GM12878 (cell line): ENCODE data around the gene SYT4. TPM values are rescaled to one million over a fixed set of nuclear protein-coding genes. Genes with fewer than 3 reads are reported as not detected.

Source experiments
- ATAC-seq: fragments of 200-7000 bp; cut with Tn5 transposase; 3 replicates; pipeline ENCODE4 v1.9.1; 2020; ENCODE audit warnings: mild to moderate bottlenecking, moderate library complexity
- BruUV-seq: library from RNA; stranded (reverse); fragments of 400-500 nt; replicated peaks from 2 replicates; lab custom pipeline; 2021; lab: Mats Ljungman, UMichigan
- CTCF ChIA-PET: fragments of 300-600 bp; sonication (Branson Sonifier 250); formaldehyde crosslinking; extraction: SDS; loops from one replicate; lab custom pipeline; 2021; ENCODE audit warnings: inconsistent platforms; lab: Yijun Ruan, JAX
- POLR2A ChIA-PET: fragments of 350-600 bp; formaldehyde crosslinking; extraction: SDS; loops from one replicate; lab custom pipeline; 2021; ENCODE audit warnings: inconsistent platforms; lab: Charles Lee
- RAD21 ChIA-PET: fragments of 300-600 bp; sonication (Branson Sonifier 250); formaldehyde crosslinking; loops from one replicate; lab custom pipeline; 2023; ENCODE audit warnings: antibody characterized with exemption; ENCODE audit not compliant: unreplicated experiment; lab: Charles Lee
- SMC1A ChIA-PET: fragments of 300-600 bp; sonication (Branson Sonifier 250); formaldehyde crosslinking; loops from one replicate; lab custom pipeline; 2023; ENCODE audit not compliant: unreplicated experiment, uncharacterized antibody; lab: Charles Lee
- DNase-seq: peaks from one replicate; pipeline ENCODE4 v3.0.0-alpha.2; 2011; ENCODE audit warnings: low read depth, low spot score
- FAIRE-seq: peaks from 3 replicates; lab custom pipeline; 2011; peaks lifted over from hg19 to GRCh38; lab: Jason Lieb, UNC
- H2AFZ ChIP-seq: 2 replicates; pipeline ENCODE4 v1.6.0; 2011; ENCODE audit warnings: low read depth, low read length, control low read depth; ENCODE audit not compliant: control insufficient read depth
- H3K27ac ChIP-seq: 2 replicates; pipeline ENCODE4 v1.5.1; 2011; ENCODE audit warnings: control low read depth; ENCODE audit not compliant: control insufficient read depth, insufficient read depth
- H3K27me3 ChIP-seq, 2 experiments: replicated peaks in 1 of 2; 2 replicates each; pipeline versions ENCODE4 v1.6.0 to v1.6.1; 2011; ENCODE audit warnings: low read length in 1 of 2; ENCODE audit not compliant: control insufficient read depth in 2 of 2, insufficient read depth in 2 of 2
- H3K36me3 ChIP-seq, 2 experiments: 2 replicates each; pipeline ENCODE4 v1.5.1; 2011; ENCODE audit warnings: low read length in 1 of 2; ENCODE audit not compliant: control insufficient read depth in 2 of 2, insufficient read depth in 2 of 2
- H3K4me1 ChIP-seq: 2 replicates; pipeline ENCODE4 v1.6.1; 2011; ENCODE audit warnings: mild to moderate bottlenecking, low read length, moderate library complexity, mixed read lengths; ENCODE audit not compliant: control insufficient read depth, insufficient read depth
- H3K4me2 ChIP-seq: 2 replicates; pipeline ENCODE4 v1.6.0; 2011; ENCODE audit warnings: control low read depth; ENCODE audit not compliant: control insufficient read depth, insufficient read depth
- H3K4me3 ChIP-seq: fragments of 200-600 bp; sonication (generic); 2 replicates; pipeline ENCODE4 v1.5.1; 2016
- H3K79me2 ChIP-seq: 2 replicates; pipeline ENCODE4 v1.6.0; 2011; ENCODE audit warnings: low read length; ENCODE audit not compliant: control insufficient read depth, insufficient read depth
- H3K9ac ChIP-seq: 2 replicates; pipeline ENCODE4 v1.8.0; 2011; ENCODE audit warnings: low read length, control low read depth, mixed read lengths; ENCODE audit not compliant: control insufficient read depth, insufficient read depth
- H3K9me3 ChIP-seq: replicated peaks from 3 replicates; pipeline ENCODE4 v1.5.1; 2011; ENCODE audit warnings: mild to moderate bottlenecking, low read length; ENCODE audit not compliant: control insufficient read depth, insufficient read depth
- H4K20me1 ChIP-seq: 2 replicates; pipeline ENCODE4 v1.6.0; 2011; ENCODE audit not compliant: control insufficient read depth, insufficient read depth
- CEBPB ChIP-seq, 2 experiments: fragments of 150-350 bp in 1 of 2; IDR thresholded peaks; 2 replicates each; pipeline ENCODE4 v1.6.1; 2012 to 2014; ENCODE audit warnings: low read depth in 2 of 2, low read length in 2 of 2, borderline replicate concordance in 1 of 2, inconsistent platforms in 1 of 2
- CEBPZ ChIP-seq: fragments of 150-350 bp; IDR thresholded peaks from 2 replicates; pipeline ENCODE4 v1.6.1; 2016; ENCODE audit warnings: low read depth, low read length
- E2F8 ChIP-seq: fragments of 450-650 bp; IDR thresholded peaks from 2 replicates; pipeline ENCODE4 v1.6.1; 2018; ENCODE audit warnings: mild to moderate bottlenecking, low read depth, moderate library complexity; ENCODE audit not compliant: partially characterized antibody
- GABPA ChIP-seq: IDR thresholded peaks from 2 replicates; pipeline ENCODE4 v1.6.1; 2014; ENCODE audit warnings: antibody characterized with exemption, low read depth, mild to moderate bottlenecking, inconsistent platforms
- LARP7 ChIP-seq: fragments of 450-650 bp; IDR thresholded peaks from 2 replicates; pipeline ENCODE4 v1.6.1; 2017; ENCODE audit warnings: mild to moderate bottlenecking
- POLR2AphosphoS2 ChIP-seq: IDR thresholded peaks from 2 replicates; pipeline ENCODE4 v1.6.1; 2011; ENCODE audit warnings: low read depth, mild to moderate bottlenecking, low read length, improper control_type of control experiment, moderate library complexity
- TCF12 ChIP-seq: IDR thresholded peaks from 2 replicates; pipeline ENCODE4 v1.6.1; 2011; ENCODE audit warnings: low read depth, mild to moderate bottlenecking, low read length
- WGBS: methylation state at CpG from one replicate; pipeline ENCODE4 v1.1.6; 2016; ENCODE audit warnings: low lambda C conversion rate; ENCODE audit not compliant: insufficient replicate concordance, insufficient coverage; ENCODE audit errors: missing lambda C conversion rate; 5-methylcytosine and 5-hydroxymethylcytosine counted together
- in situ Hi-C: fragments of 300-500 bp; cut with MboI; formaldehyde crosslinking; loops from 9 replicates; pipeline ENCODE4 v1.14.3; 2018; ENCODE audit warnings: mixed read lengths
- intact Hi-C: fragments of 100-400 bp; cut with micrococcal nuclease; formaldehyde crosslinking; loops from one replicate; pipeline ENCODE4 v1.14.2; 2022; ENCODE audit not compliant: unreplicated experiment
- polyA plus RNA-seq, 11 experiments: library from polyadenylated mRNA; depleted of rRNA in 4 of 11; unstranded in 6 of 11; stranded (reverse) in 5 of 11; fragments of >200 nt; fragmentation: Nextera tagmentation in 4 of 11; fragmentation: Illumina TruSeq in 1 of 11; extraction: Ambion mirVana in 4 of 11; extraction: Trizol in 1 of 11; gene quantifications; 1 replicate in 1 of 11; 2 replicates in 10 of 11; pipeline versions ENCODE4 v1.2.1 to v1.2.3, GENCODE V29; 2011 to 2016; ENCODE audit warnings: inconsistent platforms in 2 of 11, missing spikeins in 2 of 11, low read depth in 1 of 11
- total RNA-seq, 4 experiments: library from RNA; depleted of rRNA in 3 of 4; stranded (reverse); fragments of >200 nt in 3 of 4; fragmentation: Illumina TruSeq in 1 of 4; extraction: Trizol in 1 of 4; gene quantifications; 2 replicates each; pipeline versions ENCODE4 v1.2.1 to v1.2.3, GENCODE V29; 2013 to 2021
- TF ChIP-seq, protein P1 (sequence below): fragments of 450-650 bp; IDR thresholded peaks from 2 replicates; pipeline ENCODE4 v1.6.1; 2016; ENCODE audit warnings: mild to moderate bottlenecking
- TF ChIP-seq, protein P2 (sequence below): IDR thresholded peaks from 2 replicates; pipeline ENCODE4 v1.6.1; 2012; ENCODE audit warnings: mild to moderate bottlenecking, low read depth, low read length
- TF ChIP-seq, protein P3 (sequence below): fragments of 450-650 bp; IDR thresholded peaks from 2 replicates; pipeline ENCODE4 v1.6.1; 2017; ENCODE audit warnings: borderline replicate concordance

Gene SYT4
- total and polyA plus RNA-seq, 10 of the 15 experiments (the other 5 are each of a cell fraction or from before 2014, with no cell fraction given): 0.09 to 0.18 (median 0.11) TPM; not detected in 7

DNA sequence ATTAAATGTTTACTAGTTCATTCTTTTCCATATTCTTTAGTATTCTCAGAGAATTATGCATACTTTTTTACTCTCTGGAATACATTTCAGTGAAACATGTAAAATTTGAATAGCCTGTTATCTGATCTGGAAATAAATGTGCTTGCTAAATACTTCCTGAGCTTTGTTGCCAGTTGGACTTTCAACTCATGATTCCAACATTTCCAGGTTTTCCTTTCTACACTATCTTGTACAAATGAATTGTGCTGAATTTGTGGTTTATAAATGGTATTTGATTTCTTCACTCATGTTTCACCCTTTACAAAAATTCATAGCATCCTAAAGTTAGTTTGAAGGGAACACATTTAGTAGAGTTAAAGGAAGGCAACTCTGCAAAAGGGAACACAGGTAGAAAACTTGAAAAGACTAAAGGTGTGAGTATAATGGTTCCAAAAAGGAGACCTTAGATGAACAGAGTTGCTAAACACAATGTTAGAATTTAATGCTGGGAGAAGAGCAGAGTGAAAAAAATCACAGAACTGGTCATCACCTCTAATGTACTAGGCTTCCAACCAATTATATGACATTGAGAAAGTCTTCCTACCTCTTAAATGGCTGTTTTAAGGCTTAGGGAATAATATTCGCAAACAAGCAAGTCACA is 28.6 kb downstream of the SYT4 start:
- H3K4me2 ChIP-seq: no peak overlapping the region
- H4K20me1 ChIP-seq: no peaks in the 10 kb centered on the region
- no peaks in the 10 kb centered on the region for H3K36me3 ChIP-seq
- no peaks in the 10 kb centered on the region for H3K9me3 ChIP-seq
- no peak overlapping the region for H3K4me3 ChIP-seq
- no peak for ATAC-seq
- intact Hi-C loops (no loop called here), in situ Hi-C loops (no loop called here)
- DNase-seq: no peak
- CTCF ChIA-PET: no interaction called here
- RAD21 ChIA-PET: no interaction called here
- POLR2A ChIA-PET: no interaction called here
- H3K27ac ChIP-seq: no peak overlapping the region
- no peak for FAIRE-seq
- no peaks in the 10 kb centered on the region for H3K4me1 ChIP-seq
- H3K27me3 ChIP-seq: no peaks in the 10 kb centered on the region
- SMC1A ChIA-PET: interaction anchor here (0.8 kb wide), 1 partner anchor 22 kb away, joined by 3 read pairs; no protein-coding TSS in a partner anchor
- no peaks in the 10 kb centered on the region for H3K79me2 ChIP-seq
- no peak overlapping the region for H3K9ac ChIP-seq
- no TSS peak for BruUV-seq
- WGBS: 38% methylated on average over 1 of the region's 1 CpG
- no peak overlapping the region for H2AFZ ChIP-seq
- TF ChIP-seq, protein P1, sequence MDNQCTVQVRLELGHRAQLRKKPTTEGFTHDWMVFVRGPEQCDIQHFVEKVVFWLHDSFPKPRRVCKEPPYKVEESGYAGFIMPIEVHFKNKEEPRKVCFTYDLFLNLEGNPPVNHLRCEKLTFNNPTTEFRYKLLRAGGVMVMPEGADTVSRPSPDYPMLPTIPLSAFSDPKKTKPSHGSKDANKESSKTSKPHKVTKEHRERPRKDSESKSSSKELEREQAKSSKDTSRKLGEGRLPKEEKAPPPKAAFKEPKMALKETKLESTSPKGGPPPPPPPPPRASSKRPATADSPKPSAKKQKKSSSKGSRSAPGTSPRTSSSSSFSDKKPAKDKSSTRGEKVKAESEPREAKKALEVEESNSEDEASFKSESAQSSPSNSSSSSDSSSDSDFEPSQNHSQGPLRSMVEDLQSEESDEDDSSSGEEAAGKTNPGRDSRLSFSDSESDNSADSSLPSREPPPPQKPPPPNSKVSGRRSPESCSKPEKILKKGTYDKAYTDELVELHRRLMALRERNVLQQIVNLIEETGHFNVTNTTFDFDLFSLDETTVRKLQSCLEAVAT: no peak
- TF ChIP-seq TCF12 (no peak), POLR2AphosphoS2 (no peak), LARP7 (no peak), CEBPB (IDR thresholded peaks at IDR 0.05; ENCODE audit: borderline replicate concordance in 1 of 2, low read depth in 2 of 2, low read length in 2 of 2) (no peak), CEBPZ (no peak), E2F8 (no peak), GABPA (no peak)
- TF ChIP-seq, protein P2, sequence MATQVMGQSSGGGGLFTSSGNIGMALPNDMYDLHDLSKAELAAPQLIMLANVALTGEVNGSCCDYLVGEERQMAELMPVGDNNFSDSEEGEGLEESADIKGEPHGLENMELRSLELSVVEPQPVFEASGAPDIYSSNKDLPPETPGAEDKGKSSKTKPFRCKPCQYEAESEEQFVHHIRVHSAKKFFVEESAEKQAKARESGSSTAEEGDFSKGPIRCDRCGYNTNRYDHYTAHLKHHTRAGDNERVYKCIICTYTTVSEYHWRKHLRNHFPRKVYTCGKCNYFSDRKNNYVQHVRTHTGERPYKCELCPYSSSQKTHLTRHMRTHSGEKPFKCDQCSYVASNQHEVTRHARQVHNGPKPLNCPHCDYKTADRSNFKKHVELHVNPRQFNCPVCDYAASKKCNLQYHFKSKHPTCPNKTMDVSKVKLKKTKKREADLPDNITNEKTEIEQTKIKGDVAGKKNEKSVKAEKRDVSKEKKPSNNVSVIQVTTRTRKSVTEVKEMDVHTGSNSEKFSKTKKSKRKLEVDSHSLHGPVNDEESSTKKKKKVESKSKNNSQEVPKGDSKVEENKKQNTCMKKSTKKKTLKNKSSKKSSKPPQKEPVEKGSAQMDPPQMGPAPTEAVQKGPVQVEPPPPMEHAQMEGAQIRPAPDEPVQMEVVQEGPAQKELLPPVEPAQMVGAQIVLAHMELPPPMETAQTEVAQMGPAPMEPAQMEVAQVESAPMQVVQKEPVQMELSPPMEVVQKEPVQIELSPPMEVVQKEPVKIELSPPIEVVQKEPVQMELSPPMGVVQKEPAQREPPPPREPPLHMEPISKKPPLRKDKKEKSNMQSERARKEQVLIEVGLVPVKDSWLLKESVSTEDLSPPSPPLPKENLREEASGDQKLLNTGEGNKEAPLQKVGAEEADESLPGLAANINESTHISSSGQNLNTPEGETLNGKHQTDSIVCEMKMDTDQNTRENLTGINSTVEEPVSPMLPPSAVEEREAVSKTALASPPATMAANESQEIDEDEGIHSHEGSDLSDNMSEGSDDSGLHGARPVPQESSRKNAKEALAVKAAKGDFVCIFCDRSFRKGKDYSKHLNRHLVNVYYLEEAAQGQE: no peak
- TF ChIP-seq, protein P3, sequence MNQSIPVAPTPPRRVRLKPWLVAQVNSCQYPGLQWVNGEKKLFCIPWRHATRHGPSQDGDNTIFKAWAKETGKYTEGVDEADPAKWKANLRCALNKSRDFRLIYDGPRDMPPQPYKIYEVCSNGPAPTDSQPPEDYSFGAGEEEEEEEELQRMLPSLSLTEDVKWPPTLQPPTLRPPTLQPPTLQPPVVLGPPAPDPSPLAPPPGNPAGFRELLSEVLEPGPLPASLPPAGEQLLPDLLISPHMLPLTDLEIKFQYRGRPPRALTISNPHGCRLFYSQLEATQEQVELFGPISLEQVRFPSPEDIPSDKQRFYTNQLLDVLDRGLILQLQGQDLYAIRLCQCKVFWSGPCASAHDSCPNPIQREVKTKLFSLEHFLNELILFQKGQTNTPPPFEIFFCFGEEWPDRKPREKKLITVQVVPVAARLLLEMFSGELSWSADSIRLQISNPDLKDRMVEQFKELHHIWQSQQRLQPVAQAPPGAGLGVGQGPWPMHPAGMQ: no peak
